NCI-H774 (cell line): Measurements from ENCODE around the gene IZUMO3.
"Not testable (repeated sequence)": the region's sequence is repeated elsewhere in the genome, so short reads cannot be mapped to it uniquely, and the experiment has no call there.

Experiments used
- DNase-seq: peaks from one replicate; lab custom pipeline; 2025; lab: John Stamatoyannopoulos, UW

The IZUMO3 gene

GRCh38 chr9:24545847-24546522 lies at the start of gene IZUMO3:
Gene IZUMO3, minus strand, starts transcription at chr9:24545897. Its CDS starts 248 bp downstream, at chr9:24545649.
- DNase-seq, result no peak

- DNase-seq, result no peak
Measured at GRCh38 chr9:24594234-24594850, 48.6 kb upstream of the IZUMO3 start.

- no peak for DNase-seq
Measured at GRCh38 chr9:24590432-24590831, 44.7 kb upstream of the IZUMO3 start.

GRCh38 chr9:24587883-24588282 lies 42.2 kb upstream of the IZUMO3 start:
- DNase-seq, result no peak

GRCh38 chr9:24582146-24583126 lies 36.7 kb upstream of the IZUMO3 start:
- no peak for DNase-seq

- DNase-seq, result not testable (repeated sequence)
Measured at GRCh38 chr9:24580005-24580404, 34.3 kb upstream of the IZUMO3 start.

GRCh38 chr9:24572406-24572805 lies 26.7 kb upstream of the IZUMO3 start:
- DNase-seq, result no peak

- no peak for DNase-seq
Measured at GRCh38 chr9:24561957-24562356, 16.3 kb upstream of the IZUMO3 start.

- no peak for DNase-seq
Measured at GRCh38 chr9:24553183-24553552, 7.5 kb upstream of the IZUMO3 start.

GRCh38 chr9:24552526-24553182 lies 7.0 kb upstream of the IZUMO3 start:
- no peak for DNase-seq

- DNase-seq, result no peak
Measured at GRCh38 chr9:24545285-24545684, 412 bp downstream of the IZUMO3 start.

- no peak for DNase-seq
Measured at GRCh38 chr9:24518545-24518944, 27.2 kb downstream of the IZUMO3 start.

- no peak for DNase-seq
Measured at GRCh38 chr9:24516463-24516862, 29.2 kb downstream of the IZUMO3 start.

GRCh38 chr9:24509850-24510249 lies 35.8 kb downstream of the IZUMO3 start:
- no peak for DNase-seq

GRCh38 chr9:24504521-24504920 lies 41.2 kb downstream of the IZUMO3 start:
- DNase-seq, result no peak

GRCh38 chr9:24502206-24502937 lies 43.3 kb downstream of the IZUMO3 start:
- no peak for DNase-seq

- no peak for DNase-seq
Measured at GRCh38 chr9:24500761-24501160, 44.9 kb downstream of the IZUMO3 start.

- no peak for DNase-seq
Measured at GRCh38 chr9:24498632-24499031, 47.1 kb downstream of the IZUMO3 start.

- no peak for DNase-seq
Measured at GRCh38 chr9:24497671-24498070, 48.0 kb downstream of the IZUMO3 start.
